Measurements from ENCODE around the gene TMEM204.

TMEM204 gene

DNA sequence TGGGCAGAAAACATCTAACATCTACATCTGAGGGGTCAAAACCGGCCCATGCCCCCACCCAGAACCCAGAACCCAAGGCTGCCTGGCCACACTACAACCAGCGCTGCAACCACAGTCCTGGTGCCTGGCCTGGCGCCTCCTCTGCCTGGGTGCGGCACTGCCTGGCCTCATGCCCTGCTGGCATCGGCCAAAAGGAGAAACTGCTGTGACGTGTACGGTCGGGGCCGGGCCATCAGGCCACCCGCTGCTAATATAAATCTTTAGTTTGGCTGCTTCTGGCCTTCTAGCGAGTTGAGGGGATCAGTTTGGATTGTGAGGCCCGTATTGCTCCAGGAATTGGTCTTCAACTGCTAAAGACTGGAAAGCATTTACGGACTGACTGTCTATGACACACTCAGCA lies 22.8 kb downstream of the TMEM204 start:
- no peak for DNase-seq (ENCODE audit: low read depth in 2 of 3, low spot score in 1 of 3)

GRCh38 chr16:1557074-1557473 lies 23.6 kb downstream of the TMEM204 start:
- DNase-seq (ENCODE audit: low read depth in 2 of 3, low spot score in 1 of 3) = no peak

DNA sequence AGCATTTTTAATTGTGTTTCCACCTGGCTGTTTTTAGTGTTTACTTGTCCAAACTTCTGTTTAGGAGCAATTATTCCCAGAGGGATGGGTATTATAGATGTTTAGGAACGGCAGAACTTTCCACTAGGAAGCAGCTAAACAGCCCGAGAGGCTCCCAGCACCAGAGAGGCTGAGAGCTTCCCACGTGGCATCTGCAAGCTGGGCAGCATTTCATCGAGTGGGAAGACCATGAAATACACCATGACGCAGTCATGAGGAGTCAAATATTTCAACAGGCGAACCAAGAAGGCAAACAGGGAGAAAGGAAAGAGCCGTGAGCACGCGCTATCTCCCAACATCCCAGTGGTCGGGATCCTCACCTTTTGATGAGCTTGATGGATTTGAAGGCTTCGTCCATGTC lies 24.1 kb downstream of the TMEM204 start:
- DNase-seq (ENCODE audit: low read depth in 2 of 3, low spot score in 1 of 3) = no peak

DNA sequence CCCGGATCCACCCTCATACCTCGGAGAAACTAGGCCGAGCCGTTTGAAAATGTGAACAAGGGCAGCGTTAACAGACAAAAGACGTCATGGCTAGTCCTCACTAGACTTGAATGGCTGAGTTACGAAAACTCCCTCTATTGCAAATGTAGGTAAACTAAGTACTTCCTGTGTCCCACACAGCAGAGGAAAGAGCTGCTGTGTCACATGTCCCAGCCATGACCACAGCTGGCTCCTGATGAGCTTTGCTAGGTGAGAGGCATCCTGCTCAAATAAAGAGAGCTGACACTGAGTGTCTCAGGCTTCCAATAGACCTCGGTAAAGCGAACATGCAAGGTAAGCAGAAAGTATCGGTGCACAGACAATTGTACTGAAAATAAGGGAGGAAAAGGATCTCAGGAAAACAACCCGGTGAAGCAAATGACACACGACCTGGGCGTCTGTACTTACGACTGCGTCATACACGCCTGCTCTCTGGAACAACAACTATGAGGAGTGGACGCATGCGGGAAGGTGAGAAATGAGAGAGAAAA lies 26.0 kb downstream of the TMEM204 start:
- no peak for DNase-seq (ENCODE audit: low read depth in 2 of 3, low spot score in 1 of 3)

DNA sequence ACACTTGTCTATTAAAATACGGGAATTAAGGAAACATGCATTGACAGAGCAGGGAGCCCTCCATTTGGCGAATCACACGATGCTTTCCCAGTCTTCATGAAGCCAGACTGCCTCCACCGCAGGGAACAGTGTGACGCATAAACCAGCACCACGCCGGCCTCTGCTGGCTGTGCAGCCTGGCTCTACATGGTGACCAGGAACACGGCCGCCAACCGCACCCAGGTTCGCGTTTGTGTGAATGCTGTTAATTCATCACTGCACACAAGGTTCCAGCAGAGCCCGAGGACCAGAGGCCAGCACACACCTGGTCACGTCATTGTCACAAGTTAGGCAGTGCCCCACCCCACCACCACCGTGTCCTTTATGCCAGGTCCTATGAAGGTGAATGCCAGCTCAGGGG lies 26.7 kb downstream of the TMEM204 start:
- no peak for DNase-seq (ENCODE audit: low read depth in 2 of 3, low spot score in 1 of 3)

GRCh38 chr16:1560866-1561265 lies 27.4 kb downstream of the TMEM204 start:
- no peak for DNase-seq (ENCODE audit: low read depth in 2 of 3, low spot score in 1 of 3)

- no peak for DNase-seq (ENCODE audit: low read depth in 2 of 3, low spot score in 1 of 3)
Observed at GRCh38 chr16:1561266-1561665, 27.8 kb downstream of the TMEM204 start.

GRCh38 chr16:1561836-1562235 lies 28.4 kb downstream of the TMEM204 start:
- DNase-seq (ENCODE audit: low read depth in 2 of 3, low spot score in 1 of 3) = no peak

DNA sequence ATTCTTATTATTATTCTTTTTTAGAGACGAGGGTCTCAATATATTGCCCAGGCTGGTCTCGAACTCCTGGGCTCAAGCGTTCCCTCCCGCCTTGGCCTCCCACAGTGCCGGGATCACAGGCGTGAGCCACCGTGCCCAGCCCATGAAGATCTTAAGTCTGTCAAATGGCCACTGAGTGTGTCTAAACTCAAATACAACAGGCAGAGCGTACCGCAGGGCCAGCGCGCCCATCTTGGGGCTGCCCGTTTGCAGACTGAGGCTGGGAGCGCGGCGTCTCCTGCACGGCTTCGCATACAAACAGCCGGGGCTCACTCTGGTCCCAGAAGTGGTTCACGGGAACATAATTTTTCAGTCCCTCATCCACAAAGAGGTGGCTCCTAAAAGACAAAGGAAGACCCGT lies 30.3 kb downstream of the TMEM204 start:
- DNase-seq (ENCODE audit: low read depth in 2 of 3, low spot score in 1 of 3) = no peak

GRCh38 chr16:1564325-1564724 lies 30.9 kb downstream of the TMEM204 start:
- no peak for DNase-seq (ENCODE audit: low read depth in 2 of 3, low spot score in 1 of 3)

DNA sequence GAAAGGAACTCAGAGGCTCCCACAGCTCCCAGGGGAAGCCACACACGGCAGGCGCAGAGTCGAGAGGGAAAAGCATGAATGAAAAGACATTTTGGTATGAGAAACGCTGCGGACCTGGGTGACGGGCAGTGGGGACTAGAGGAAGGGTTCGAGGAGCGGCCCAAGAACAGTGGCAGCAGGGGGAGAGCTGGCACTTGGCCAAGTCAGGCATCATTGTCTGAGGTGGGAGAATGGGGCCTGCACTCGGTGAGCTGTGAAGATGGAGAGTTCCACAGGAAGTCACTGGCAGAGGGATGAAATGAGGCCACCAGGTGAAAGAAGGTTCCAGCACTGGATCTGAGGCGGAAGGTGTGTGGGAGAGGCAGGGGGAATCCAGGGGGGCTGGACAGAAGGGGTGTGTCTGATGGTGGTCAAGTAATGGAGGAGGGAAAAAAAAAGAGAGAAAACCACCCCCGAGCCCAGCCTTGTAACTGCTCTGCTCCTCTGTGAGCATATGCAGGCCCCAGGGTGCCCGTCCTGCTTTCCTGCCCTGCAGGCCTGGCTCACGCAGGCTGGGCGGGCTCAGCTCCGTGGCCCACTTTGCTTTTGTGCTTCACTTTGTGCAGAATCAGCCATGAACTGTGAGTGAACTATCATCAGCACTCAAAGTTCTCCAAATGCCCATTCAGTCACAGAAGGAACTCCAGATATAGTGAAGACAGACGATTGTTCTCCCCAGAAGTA lies 31.8 kb downstream of the TMEM204 start:
- DNase-seq (ENCODE audit: low read depth in 2 of 3, low spot score in 1 of 3) = no peak

GRCh38 chr16:1567988-1568387 lies 34.5 kb downstream of the TMEM204 start:
- DNase-seq (ENCODE audit: low read depth in 2 of 3, low spot score in 1 of 3) = no peak

DNA sequence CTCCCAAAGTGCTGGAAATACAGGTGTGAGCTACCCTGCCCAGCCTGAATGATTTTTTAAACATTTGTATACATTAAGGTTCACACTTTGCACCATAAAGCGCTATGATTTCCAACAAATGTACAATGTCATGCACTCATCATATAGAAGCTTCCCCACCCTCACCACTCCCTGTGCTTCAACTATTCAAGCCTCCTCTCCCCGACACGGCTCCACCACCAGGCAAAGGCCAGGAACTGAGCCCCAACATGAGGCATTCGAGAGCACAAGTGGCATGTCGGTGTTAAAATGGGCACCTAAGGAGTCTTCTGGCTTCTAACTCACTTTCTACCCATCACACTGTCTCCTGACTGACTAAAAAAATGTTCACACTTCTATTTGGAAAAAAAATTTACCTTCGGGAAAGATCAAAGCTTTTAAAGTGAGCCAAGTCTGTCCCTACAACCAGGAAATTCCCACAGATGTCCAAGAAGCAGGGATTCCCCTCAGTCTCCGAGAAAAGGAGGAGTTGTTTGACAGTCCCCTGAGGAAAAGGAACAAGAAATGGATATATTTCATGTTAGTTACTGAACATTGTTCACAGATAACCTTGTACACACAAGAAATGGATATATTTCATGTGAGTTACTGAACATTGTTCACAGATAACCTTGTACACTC lies 37.7 kb downstream of the TMEM204 start:
- DNase-seq (ENCODE audit: low read depth in 2 of 3, low spot score in 1 of 3) = no peak

DNA sequence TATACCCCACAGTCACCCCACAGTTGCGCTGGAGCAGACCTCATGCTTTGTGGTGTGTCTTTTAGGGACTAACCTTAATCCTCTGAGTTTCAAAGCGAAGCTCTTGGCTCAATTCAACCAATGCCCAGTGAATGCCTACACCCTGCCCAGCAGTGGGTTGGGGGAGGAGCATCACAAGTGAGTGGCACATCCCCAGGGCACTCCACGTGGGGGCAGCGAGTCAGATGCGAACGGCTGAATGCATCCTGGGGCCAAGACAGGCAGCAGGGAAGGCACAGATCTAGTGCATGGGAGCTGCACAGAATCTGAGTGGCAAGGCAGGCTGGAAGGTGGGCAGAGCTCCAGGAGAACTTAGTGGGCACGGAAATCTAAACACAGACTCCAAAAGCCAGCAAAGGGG lies 39.2 kb downstream of the TMEM204 start:
- no peak for DNase-seq (ENCODE audit: low read depth in 2 of 3, low spot score in 1 of 3)

DNA sequence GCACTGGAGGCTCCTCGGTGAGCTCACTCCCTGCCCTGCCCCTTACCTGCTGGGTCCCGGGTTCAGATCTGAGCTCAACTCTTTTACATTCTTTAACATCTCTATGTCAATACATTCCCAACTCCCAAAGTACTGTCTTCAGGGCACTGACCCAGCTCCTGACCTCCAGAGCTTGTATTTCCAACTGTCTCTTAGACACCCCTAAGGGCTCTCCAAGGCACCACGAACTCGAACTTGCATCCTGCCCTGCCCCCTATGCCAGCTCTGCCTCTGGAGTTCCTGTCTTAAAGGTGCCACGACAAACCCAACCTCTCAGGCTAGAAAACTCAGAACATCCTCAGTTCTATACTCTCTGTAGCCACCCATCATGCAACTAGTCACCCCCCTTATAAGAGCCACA lies 39.8 kb downstream of the TMEM204 start:
- DNase-seq (ENCODE audit: low read depth in 2 of 3, low spot score in 1 of 3) = no peak

DNA sequence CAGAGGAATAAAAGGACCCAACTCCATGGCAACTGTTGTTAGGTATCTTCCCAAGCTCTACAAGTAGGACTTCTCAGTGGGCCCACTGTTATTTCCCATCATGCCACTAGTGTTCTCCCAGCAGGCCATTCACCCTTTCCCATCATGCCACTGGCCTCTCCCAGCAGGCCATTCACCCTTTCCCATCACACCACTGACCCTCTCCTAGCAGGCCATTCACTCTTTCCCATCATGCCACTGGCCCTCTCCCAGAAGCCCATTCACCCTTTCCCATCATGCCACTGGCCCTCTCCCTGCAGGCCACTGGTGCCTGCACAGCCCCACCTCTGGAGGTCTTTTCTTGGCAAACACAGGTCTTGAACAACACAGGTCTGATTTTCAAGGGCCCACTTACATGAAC lies 42.1 kb downstream of the TMEM204 start:
- no peak for DNase-seq (ENCODE audit: low read depth in 2 of 3, low spot score in 1 of 3)

DNA sequence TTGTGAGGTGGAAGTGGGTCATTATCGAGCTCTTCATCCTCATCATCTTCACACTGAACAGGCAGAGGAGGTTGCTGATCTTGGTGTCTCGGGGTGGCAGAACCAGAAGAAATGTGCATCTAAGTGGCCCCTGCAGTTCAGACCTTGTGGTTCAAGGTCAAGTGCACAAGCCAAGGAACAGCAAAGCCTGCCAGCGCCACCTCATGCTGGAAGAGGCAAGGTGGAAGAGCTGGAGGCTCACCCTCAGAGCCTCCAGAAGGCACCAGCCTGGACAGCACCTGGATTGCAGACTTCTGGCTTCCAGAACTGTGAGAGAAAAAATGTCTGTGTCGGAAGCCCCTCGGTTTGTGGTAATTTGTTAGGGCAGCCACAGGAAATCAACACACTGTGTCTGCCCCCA lies 45.7 kb downstream of the TMEM204 start:
- no peak for DNase-seq (ENCODE audit: low read depth in 2 of 3, low spot score in 1 of 3)

DNA sequence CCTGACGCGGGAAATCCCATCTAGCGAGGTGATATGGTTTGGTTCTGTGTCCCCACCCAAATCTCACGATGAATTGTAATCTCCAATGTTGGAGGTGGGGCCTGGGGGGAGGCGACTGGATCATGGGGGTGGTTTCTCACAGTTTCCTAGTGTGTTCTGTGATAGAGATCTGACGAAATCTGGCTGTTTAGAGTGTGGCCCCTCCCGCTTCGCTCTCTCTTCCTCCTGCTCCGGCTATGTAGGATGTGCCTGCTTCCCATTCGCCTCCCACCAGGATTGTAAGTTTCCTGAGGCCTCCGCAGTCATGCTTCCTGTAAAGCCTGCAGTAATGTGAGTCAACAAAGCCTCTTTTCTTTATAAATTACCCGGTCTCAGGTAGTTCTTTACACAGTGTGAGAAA lies 46.8 kb downstream of the TMEM204 start:
- no peak for DNase-seq (ENCODE audit: low read depth in 2 of 3, low spot score in 1 of 3)

DNA sequence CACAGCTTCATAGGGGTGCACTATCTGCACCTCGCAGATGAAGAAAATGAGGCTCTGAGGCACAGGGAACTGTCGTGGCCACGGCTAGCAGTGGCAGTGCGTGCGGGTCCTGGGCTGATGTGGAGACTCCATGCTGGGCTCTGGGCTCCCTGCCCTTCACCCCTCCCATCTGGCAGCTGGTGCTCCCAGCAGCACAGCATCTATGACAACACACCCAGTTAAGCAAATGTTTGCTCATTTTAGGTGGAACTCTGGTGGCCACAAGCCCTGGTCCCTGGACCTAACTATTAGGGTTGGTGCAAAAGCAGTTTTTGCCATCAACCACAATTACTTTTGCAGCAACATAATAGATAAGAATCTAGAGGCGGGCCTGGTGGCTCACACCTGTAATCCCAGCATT lies 47.5 kb downstream of the TMEM204 start:
- DNase-seq (ENCODE audit: low read depth in 2 of 3, low spot score in 1 of 3) = no peak

GRCh38 chr16:1581804-1582203 lies 48.3 kb downstream of the TMEM204 start:
- no peak for DNase-seq (ENCODE audit: low read depth in 2 of 3, low spot score in 1 of 3)

GRCh38 chr16:1583180-1583579 lies 49.7 kb downstream of the TMEM204 start:
- no peak for DNase-seq (ENCODE audit: low read depth in 2 of 3, low spot score in 1 of 3)

- no peak for DNase-seq (ENCODE audit: low read depth in 2 of 3, low spot score in 1 of 3)
Observed at GRCh38 chr16:1584926-1585484, 51.5 kb downstream of the TMEM204 start.

Data from stimulated activated CD4-positive, alpha-beta T cell treated with anti-CD3 and anti-CD28 coated beads, Interleukin-12 subunit alpha, Interleukin-12 subunit beta, amount 100 ng/mL, for 48 hours (primary cell).